Measurements from ENCODE around the gene STXBP6.

Gene STXBP6

GRCh38 chr14:24794644-24795305 is 255.2 kb downstream of the STXBP6 start:
- Histone ChIP-seq H3K27me3 (ENCODE audit: insufficient read depth, poor library complexity, severe bottlenecking) (peaks cover 4% of the 10 kb centered on the region), H3K27ac (replicated peaks) (no peak overlapping the region), H3K4me3 (replicated peaks; ENCODE audit: insufficient read depth, low read length) (no peak overlapping the region)
- DNase-seq (ENCODE audit: low read depth in 1 of 2, low spot score in 1 of 2): no peak
- TF ChIP-seq REST (IDR thresholded peaks at IDR 0.05; ENCODE audit: insufficient replicate concordance, low read depth) (no peak), SPI1 (IDR thresholded peaks at IDR 0.05; ENCODE audit: borderline replicate concordance, low read depth) (peak; percentile 13; the same call in 1 of the 2 replicates)

- no peak for TF ChIP-seq GABPA (IDR thresholded peaks at IDR 0.05; ENCODE audit: low read depth)
- TF ChIP-seq, protein P1, sequence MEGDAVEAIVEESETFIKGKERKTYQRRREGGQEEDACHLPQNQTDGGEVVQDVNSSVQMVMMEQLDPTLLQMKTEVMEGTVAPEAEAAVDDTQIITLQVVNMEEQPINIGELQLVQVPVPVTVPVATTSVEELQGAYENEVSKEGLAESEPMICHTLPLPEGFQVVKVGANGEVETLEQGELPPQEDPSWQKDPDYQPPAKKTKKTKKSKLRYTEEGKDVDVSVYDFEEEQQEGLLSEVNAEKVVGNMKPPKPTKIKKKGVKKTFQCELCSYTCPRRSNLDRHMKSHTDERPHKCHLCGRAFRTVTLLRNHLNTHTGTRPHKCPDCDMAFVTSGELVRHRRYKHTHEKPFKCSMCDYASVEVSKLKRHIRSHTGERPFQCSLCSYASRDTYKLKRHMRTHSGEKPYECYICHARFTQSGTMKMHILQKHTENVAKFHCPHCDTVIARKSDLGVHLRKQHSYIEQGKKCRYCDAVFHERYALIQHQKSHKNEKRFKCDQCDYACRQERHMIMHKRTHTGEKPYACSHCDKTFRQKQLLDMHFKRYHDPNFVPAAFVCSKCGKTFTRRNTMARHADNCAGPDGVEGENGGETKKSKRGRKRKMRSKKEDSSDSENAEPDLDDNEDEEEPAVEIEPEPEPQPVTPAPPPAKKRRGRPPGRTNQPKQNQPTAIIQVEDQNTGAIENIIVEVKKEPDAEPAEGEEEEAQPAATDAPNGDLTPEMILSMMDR (IDR thresholded peaks at IDR 0.05; ENCODE audit: insufficient read depth, low read length): no peak
- no peak for TF ChIP-seq REST (IDR thresholded peaks at IDR 0.05; ENCODE audit: insufficient replicate concordance, low read depth)
- TF ChIP-seq SPI1 (IDR thresholded peaks at IDR 0.05; ENCODE audit: borderline replicate concordance, low read depth): no peak
- TF ChIP-seq POLR2AphosphoS5 (IDR thresholded peaks at IDR 0.05; ENCODE audit: low read depth): no peak
- Histone ChIP-seq H3K27ac (replicated peaks) (no peak overlapping the region), H3K27me3 (ENCODE audit: insufficient read depth, poor library complexity, severe bottlenecking) (peaks cover 4% of the 10 kb centered on the region), H3K4me3 (replicated peaks; ENCODE audit: insufficient read depth, low read length) (no peak overlapping the region)
- no peak for DNase-seq (ENCODE audit: low read depth in 1 of 2, low spot score in 1 of 2)
Observed at GRCh38 chr14:24790196-24790595, 259.8 kb downstream of the STXBP6 start.

DNA sequence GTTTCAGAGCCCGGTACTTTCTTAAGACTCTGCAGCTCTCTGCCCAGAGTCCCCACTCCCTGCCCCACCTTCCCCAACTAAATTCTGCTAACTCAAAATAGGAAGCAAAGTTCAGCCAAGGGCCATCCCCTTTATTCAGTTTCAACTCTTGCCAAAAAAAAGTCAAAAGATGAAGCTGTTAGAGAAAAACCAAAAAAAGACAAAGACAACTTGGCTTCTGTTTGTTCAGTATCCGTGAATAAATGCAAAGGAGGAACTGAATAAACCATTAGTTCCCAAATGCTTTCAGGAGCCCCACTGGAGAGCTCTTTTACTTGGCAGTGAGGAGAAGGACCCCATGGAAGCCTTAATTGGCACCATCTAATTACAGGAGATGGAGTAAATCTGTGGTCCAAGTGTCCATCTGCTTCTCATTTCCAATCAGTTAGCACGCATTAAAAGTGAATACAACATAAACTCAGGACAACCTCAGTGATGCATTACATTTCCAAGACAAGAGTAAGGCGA is 260.5 kb downstream of the STXBP6 start:
- H3K27ac ChIP-seq (replicated peaks): no peak overlapping the region
- no peak overlapping the region for H3K4me3 ChIP-seq (replicated peaks; ENCODE audit: insufficient read depth, low read length)
- no peak for DNase-seq (ENCODE audit: low read depth in 1 of 2, low spot score in 1 of 2)
- TF ChIP-seq, protein P1 (IDR thresholded peaks at IDR 0.05; ENCODE audit: insufficient read depth, low read length): no peak
- no peak for TF ChIP-seq GABPA (IDR thresholded peaks at IDR 0.05; ENCODE audit: low read depth)
- no peak for TF ChIP-seq SPI1 (IDR thresholded peaks at IDR 0.05; ENCODE audit: borderline replicate concordance, low read depth)
- TF ChIP-seq REST (IDR thresholded peaks at IDR 0.05; ENCODE audit: insufficient replicate concordance, low read depth): no peak
- TF ChIP-seq POLR2AphosphoS5 (IDR thresholded peaks at IDR 0.05; ENCODE audit: low read depth): no peak
- peaks cover 4% of the 10 kb centered on the region for H3K27me3 ChIP-seq (ENCODE audit: insufficient read depth, poor library complexity, severe bottlenecking)
